Caco-2 (cell line): ENCODE measurements around the gene CDC123. TPM values are rescaled to one million over a fixed set of nuclear protein-coding genes. Genes with fewer than 3 reads are reported as not detected.

Experiments
- BruUV-seq: library from RNA; stranded (reverse); fragments of 400-500 nt; replicated peaks from 2 replicates; lab custom pipeline; 2021; lab: Mats Ljungman, UMichigan
- CTCF ChIA-PET: fragments of 300-600 bp; sonication (Branson Sonifier 250); formaldehyde crosslinking; loops from one replicate; lab custom pipeline; 2022; ENCODE audit warnings: antibody characterized with exemption; lab: Charles Lee
- POLR2A ChIA-PET: fragments of 300-600 bp; sonication (Branson Sonifier 250); formaldehyde crosslinking; loops from one replicate; lab custom pipeline; 2022; ENCODE audit warnings: antibody characterized with exemption; lab: Charles Lee
- DNase-seq, 2 experiments: peaks; one replicate each; pipeline versions ENCODE4 v3.0.0 to v3.0.0-alpha.2; 2020 to 2022
- H3K27me3 ChIP-seq: replicated peaks from 2 replicates; pipeline ENCODE4 v1.6.0; 2011; ENCODE audit warnings: low read length; ENCODE audit not compliant: control insufficient read depth, insufficient read depth
- H3K36me3 ChIP-seq: 2 replicates; pipeline ENCODE4 v1.5.1; 2011; ENCODE audit warnings: low read length; ENCODE audit not compliant: control insufficient read depth, insufficient read depth
- H3K4me1 ChIP-seq: fragments of 250-450 bp; sonication (Bioruptor Pico); 2 replicates; pipeline ENCODE4 v1.5.1; 2020; ENCODE audit warnings: mild to moderate bottlenecking
- H3K4me3 ChIP-seq: 2 replicates; pipeline ENCODE4 v1.5.1; 2011; ENCODE audit warnings: low read depth, mild to moderate bottlenecking, control low read depth, low read length
- H3K9me3 ChIP-seq: fragments of 250-450 bp; sonication (Bioruptor Pico); 2 replicates; pipeline ENCODE4 v1.5.1; 2020; ENCODE audit warnings: mild to moderate bottlenecking, moderate library complexity
- H3K27ac Mint-ChIP-seq: one replicate; pipeline ENCODE4 v1.8.0; 2022; ENCODE audit warnings: mixed read lengths; ENCODE audit not compliant: unreplicated experiment
- H3K27me3 Mint-ChIP-seq: one replicate; pipeline ENCODE4 v1.8.0; 2022; ENCODE audit warnings: mixed read lengths; ENCODE audit not compliant: insufficient read depth, unreplicated experiment
- H3K36me3 Mint-ChIP-seq: one replicate; pipeline ENCODE4 v1.8.0; 2022; ENCODE audit warnings: mild to moderate bottlenecking, mixed read lengths; ENCODE audit not compliant: insufficient read depth, unreplicated experiment
- H3K4me1 Mint-ChIP-seq: one replicate; pipeline ENCODE4 v1.8.0; 2022; ENCODE audit warnings: low read depth, mixed read lengths; ENCODE audit not compliant: unreplicated experiment
- H3K4me3 Mint-ChIP-seq: one replicate; pipeline ENCODE4 v1.8.0; 2022; ENCODE audit warnings: mild to moderate bottlenecking, moderate library complexity, mixed read lengths; ENCODE audit not compliant: unreplicated experiment
- H3K9me3 Mint-ChIP-seq: one replicate; pipeline ENCODE4 v1.8.0; 2022; ENCODE audit warnings: mixed read lengths; ENCODE audit not compliant: unreplicated experiment
- intact Hi-C: fragments of 100-400 bp; cut with micrococcal nuclease; formaldehyde crosslinking; loops from one replicate; pipeline ENCODE4 v1.10.0; 2022; ENCODE audit not compliant: unreplicated experiment
- total RNA-seq: library from RNA; stranded (reverse); gene quantifications from 2 replicates; pipeline ENCODE4 v1.2.3, GENCODE V29; 2022
- TF ChIP-seq, protein P1 (sequence below), 2 experiments: fragments of 200-600 bp in 1 of 2; IDR thresholded peaks; 1 replicate in 1 of 2; 2 replicates in 1 of 2; pipeline versions ENCODE4 v1.5.1 to v1.8.0; 2011 to 2022; ENCODE audit warnings: antibody characterized with exemption in 1 of 2, control low read depth in 1 of 2, inconsistent platforms in 1 of 2, low read depth in 1 of 2, low read length in 1 of 2, mild to moderate bottlenecking in 1 of 2, moderate library complexity in 1 of 2; ENCODE audit not compliant: insufficient read depth in 1 of 2, severe bottlenecking in 1 of 2, unreplicated experiment in 1 of 2

Gene CDC123
- total RNA-seq, 1 experiment from 2014 or later: 190 TPM

DNA sequence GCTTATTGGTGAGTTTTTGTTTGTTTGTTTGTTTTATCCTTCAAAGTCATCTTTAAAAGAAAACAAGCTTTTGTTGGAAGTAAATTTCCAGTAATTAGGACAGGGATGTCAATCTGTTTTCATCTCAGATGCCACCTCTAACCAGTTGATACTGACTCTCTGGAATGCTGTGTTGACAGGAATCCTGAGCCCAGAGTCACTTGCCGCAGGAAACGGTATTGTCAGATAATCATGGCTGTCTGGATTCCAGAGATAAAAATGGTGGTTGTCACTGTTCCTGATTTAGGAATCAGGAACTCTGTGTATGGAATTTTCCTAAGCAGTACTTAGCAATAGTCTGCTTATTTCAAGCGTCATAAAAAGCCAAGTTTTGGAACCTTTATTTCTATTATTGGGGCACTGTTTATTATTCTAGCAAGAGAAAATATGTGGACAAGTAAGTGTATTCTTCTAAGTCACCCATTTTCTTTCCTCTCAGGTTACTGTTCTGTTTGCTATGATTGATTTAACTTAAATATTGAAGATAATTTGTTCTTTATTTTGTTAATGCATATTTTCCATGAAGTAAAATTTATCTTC lies 39.2 kb downstream of the CDC123 start:
- no peak for DNase-seq
- Mint-ChIP-seq H3K4me3 (no peak overlapping the region), H3K36me3 (peaks cover 82% of the 10 kb centered on the region), H3K27ac (no peak overlapping the region), H3K4me1 (peaks cover 14% of the 10 kb centered on the region), H3K9me3 (no peaks in the 10 kb centered on the region), H3K27me3 (no peaks in the 10 kb centered on the region)
- H3K36me3 ChIP-seq: no peaks in the 10 kb centered on the region
- H3K27me3 ChIP-seq: no peaks in the 10 kb centered on the region
- H3K4me1 ChIP-seq: peaks cover 20% of the 10 kb centered on the region
- H3K4me3 ChIP-seq: no peak overlapping the region
- intact Hi-C loops: no loop called here
- POLR2A ChIA-PET: no interaction called here
- CTCF ChIA-PET: no interaction called here
- no TSS peak for BruUV-seq
- TF ChIP-seq, protein P1, sequence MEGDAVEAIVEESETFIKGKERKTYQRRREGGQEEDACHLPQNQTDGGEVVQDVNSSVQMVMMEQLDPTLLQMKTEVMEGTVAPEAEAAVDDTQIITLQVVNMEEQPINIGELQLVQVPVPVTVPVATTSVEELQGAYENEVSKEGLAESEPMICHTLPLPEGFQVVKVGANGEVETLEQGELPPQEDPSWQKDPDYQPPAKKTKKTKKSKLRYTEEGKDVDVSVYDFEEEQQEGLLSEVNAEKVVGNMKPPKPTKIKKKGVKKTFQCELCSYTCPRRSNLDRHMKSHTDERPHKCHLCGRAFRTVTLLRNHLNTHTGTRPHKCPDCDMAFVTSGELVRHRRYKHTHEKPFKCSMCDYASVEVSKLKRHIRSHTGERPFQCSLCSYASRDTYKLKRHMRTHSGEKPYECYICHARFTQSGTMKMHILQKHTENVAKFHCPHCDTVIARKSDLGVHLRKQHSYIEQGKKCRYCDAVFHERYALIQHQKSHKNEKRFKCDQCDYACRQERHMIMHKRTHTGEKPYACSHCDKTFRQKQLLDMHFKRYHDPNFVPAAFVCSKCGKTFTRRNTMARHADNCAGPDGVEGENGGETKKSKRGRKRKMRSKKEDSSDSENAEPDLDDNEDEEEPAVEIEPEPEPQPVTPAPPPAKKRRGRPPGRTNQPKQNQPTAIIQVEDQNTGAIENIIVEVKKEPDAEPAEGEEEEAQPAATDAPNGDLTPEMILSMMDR (IDR thresholded peaks at IDR 0.05; ENCODE audit: insufficient read depth in 1 of 2, low read depth in 1 of 2, low read length in 1 of 2, severe bottlenecking in 1 of 2, unreplicated experiment in 1 of 2): no peak
- H3K9me3 ChIP-seq: no peaks in the 10 kb centered on the region

DNA sequence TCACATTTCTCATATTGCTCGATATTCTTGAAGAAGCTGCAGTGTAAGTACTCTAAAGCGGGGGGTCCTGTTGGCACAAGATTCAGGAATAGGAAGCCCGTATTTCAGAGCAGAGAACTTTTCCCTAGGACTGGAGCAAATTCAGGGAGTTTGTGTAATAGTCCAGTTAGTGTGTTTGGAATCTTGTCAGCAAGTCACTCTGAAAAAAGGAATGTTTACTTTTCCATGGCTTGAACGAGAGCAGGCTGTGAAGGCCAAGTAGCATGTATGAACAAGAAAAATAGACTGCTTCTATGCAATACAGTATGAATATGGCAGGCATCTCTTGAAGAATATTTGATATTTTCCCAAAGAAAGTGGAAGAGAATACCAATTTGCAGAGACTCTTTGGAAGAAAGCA lies 39.8 kb downstream of the CDC123 start:
- DNase-seq: no peak
- intact Hi-C loops: no loop called here
- no TSS peak for BruUV-seq
- no peaks in the 10 kb centered on the region for H3K27me3 ChIP-seq
- H3K9me3 ChIP-seq: no peaks in the 10 kb centered on the region
- Mint-ChIP-seq H3K27me3 (no peaks in the 10 kb centered on the region), H3K4me3 (no peak overlapping the region), H3K27ac (no peak overlapping the region), H3K36me3 (peaks cover 85% of the 10 kb centered on the region), H3K4me1 (peaks cover 14% of the 10 kb centered on the region), H3K9me3 (no peaks in the 10 kb centered on the region)
- CTCF ChIA-PET: no interaction called here
- POLR2A ChIA-PET: no interaction called here
- H3K36me3 ChIP-seq: no peaks in the 10 kb centered on the region
- no peak overlapping the region for H3K4me3 ChIP-seq
- TF ChIP-seq, protein P1 (IDR thresholded peaks at IDR 0.05; ENCODE audit: insufficient read depth in 1 of 2, low read depth in 1 of 2, low read length in 1 of 2, severe bottlenecking in 1 of 2, unreplicated experiment in 1 of 2): no peak
- peaks cover 20% of the 10 kb centered on the region for H3K4me1 ChIP-seq

DNA sequence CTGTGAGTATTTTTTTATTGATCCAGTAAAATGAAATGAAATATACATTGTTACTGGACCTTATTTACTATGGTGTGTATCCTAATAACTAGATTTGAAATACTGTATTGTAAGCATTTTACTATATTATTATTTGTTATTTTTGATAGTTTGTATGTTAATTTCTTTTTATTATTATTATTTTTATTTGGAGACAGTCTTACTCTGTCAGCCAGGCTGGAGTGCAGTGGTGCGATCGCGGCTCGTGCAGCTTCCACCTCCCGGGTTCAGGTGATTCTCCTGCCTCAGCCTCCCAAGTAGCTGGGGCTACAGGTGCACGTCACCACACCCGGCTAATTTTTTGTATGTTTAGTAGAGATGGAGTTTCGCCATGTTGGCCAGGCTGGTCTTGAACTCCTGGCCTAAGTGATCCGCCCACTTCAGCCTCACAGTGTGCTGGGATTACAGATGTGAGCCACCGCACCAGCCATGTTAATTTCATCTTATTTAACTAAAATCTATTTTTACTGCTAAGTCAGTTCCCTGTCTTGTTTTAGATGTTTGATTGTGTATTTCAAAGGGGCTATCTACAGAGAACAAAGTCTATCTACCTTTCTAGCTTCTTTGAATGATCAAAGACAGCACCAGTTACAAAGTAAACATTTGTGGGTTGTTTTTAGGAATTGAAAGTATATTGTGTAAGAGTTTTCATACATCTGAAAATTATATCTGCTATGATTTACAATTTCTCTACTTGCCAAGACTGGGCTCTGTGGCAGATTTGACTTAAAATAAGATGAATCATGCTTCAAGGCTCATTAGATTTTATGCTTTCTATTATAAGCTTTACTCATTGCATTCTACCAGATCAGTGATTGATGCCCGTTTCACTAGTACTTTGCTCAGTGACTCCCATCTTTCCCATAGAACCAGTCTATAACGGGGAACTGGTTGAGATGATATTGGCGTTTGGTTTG lies 41.6 kb downstream of the CDC123 start:
- intact Hi-C loops: no loop called here

More for the DNA sequence above, 41.6 kb downstream of the CDC123 start:
- Mint-ChIP-seq H3K27ac (no peak overlapping the region), H3K4me3 (no peak overlapping the region), H3K4me1 (peaks cover 14% of the 10 kb centered on the region), H3K9me3 (no peaks in the 10 kb centered on the region), H3K36me3 (peaks cover 85% of the 10 kb centered on the region), H3K27me3 (no peaks in the 10 kb centered on the region)
- no peak for DNase-seq
- Histone ChIP-seq H3K9me3 (no peaks in the 10 kb centered on the region), H3K27me3 (no peaks in the 10 kb centered on the region), H3K4me3 (no peak overlapping the region), H3K36me3 (no peaks in the 10 kb centered on the region), H3K4me1 (peaks cover 20% of the 10 kb centered on the region)
- BruUV-seq: no TSS peak
- POLR2A ChIA-PET: no interaction called here
- TF ChIP-seq, protein P1 (IDR thresholded peaks at IDR 0.05; ENCODE audit: insufficient read depth in 1 of 2, low read depth in 1 of 2, low read length in 1 of 2, severe bottlenecking in 1 of 2, unreplicated experiment in 1 of 2): no peak
- CTCF ChIA-PET: interaction anchor here (0.6 kb wide), 1 partner anchor 90 kb away, joined by 4 read pairs; no protein-coding TSS in a partner anchor
